ENCODE measurements around the gene RIMKLA.

RIMKLA gene

DNA sequence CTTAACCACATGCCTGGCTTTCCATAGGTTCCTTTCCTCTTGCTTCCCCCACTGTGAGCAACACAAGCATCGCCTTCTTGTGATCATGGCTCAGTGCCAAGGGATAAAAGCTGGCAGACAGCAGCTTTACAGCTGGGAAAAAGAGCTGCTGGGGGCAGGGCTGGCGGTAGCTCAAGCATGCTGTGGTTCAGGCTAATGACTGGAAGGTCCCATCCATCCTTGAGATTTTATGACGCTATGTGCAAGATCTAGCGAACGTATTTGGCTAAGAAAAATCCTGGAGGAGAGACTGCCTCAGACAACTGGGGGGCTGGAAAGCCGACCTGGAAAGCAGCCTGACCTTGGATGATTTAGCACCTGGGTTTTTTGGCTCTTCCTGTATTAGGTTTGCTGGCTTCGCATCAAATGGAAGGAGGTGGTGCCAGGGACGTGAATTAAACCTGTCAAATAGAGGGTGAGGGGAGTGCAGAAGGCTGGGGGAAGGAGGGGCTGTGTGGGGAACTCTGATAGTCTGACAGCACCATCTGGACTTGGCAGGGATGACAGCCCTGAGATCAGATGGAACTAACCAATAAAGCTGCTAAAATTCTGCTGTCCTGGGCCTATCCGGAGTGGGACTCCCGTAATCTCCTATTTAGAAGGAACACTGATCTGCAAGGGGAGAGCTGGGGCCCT, 40.5 kb downstream of the RIMKLA start:
- TF ChIP-seq PAX5 (IDR thresholded peaks at IDR 0.05; ENCODE audit: insufficient read depth, low read length, severe bottlenecking) = no peak
- TF ChIP-seq TAF1 (IDR thresholded peaks at IDR 0.05; ENCODE audit: low read depth, low read length) = no peak
- TF ChIP-seq SPI1 (IDR thresholded peaks at IDR 0.05; ENCODE audit: low read depth, low read length) = no peak
- TF ChIP-seq POLR2A (IDR thresholded peaks at IDR 0.05; ENCODE audit: low read depth, low read length) = no peak
- TF ChIP-seq POU2F2 (IDR thresholded peaks at IDR 0.05; ENCODE audit: low read depth, low read length) = no peak
- no peak for TF ChIP-seq POLR2AphosphoS5 (IDR thresholded peaks at IDR 0.05; ENCODE audit: low read depth, low read length)
- DNase-seq (ENCODE audit: insufficient read length, low spot score) (no peak), FAIRE-seq (no peak)

DNA sequence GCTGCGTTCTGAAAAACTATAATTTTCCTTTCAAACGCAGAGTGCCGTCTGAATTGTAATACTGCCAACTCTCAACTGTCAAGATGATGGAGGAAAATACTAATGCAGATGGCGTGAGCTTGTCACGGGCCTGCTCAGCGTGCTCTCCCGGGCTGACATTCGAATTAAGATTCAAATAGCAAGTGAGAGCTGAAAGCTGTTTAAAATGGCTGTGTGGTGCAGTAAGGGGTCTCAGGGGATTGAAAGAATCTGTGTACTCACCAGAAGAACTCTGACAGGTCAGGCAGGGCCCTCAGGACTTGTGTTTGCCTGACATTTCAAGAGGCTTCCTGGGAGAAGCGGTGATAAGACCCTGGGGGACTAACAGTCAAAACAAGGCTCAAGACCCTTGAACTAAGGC, 42.1 kb downstream of the RIMKLA start:
- no peak for TF ChIP-seq PAX5 (IDR thresholded peaks at IDR 0.05; ENCODE audit: insufficient read depth, low read length, severe bottlenecking)
- TF ChIP-seq TAF1 (IDR thresholded peaks at IDR 0.05; ENCODE audit: low read depth, low read length) = no peak
- TF ChIP-seq POLR2A (IDR thresholded peaks at IDR 0.05; ENCODE audit: low read depth, low read length) = no peak
- TF ChIP-seq POLR2AphosphoS5 (IDR thresholded peaks at IDR 0.05; ENCODE audit: low read depth, low read length) = no peak
- no peak for TF ChIP-seq POU2F2 (IDR thresholded peaks at IDR 0.05; ENCODE audit: low read depth, low read length)
- no peak for TF ChIP-seq SPI1 (IDR thresholded peaks at IDR 0.05; ENCODE audit: low read depth, low read length)
- DNase-seq (ENCODE audit: insufficient read length, low spot score) (no peak), FAIRE-seq (no peak)

DNA sequence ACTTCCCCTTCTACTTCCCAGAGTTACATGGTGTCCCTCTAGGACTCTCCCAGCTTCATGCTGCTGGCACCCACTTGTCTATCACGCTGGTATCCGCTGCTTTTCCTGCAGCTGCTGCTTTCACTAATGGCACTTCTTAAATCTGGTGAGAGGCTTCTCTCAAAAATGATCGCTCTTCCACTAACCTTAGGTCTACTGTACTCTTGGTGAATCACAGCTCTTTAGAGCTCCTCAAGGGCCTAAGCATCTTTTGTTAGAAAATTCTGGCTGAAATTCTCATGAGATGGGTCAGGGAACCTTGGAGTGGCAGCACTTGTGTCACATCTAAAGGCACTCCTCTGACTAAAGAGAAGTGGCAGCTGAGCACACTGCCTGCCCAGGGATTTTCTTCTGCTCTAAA, 43.1 kb downstream of the RIMKLA start:
- DNase-seq (ENCODE audit: insufficient read length, low spot score) (no peak), FAIRE-seq (no peak)
- no peak for TF ChIP-seq POLR2AphosphoS5 (IDR thresholded peaks at IDR 0.05; ENCODE audit: low read depth, low read length)
- TF ChIP-seq POLR2A (IDR thresholded peaks at IDR 0.05; ENCODE audit: low read depth, low read length) = no peak
- no peak for TF ChIP-seq PAX5 (IDR thresholded peaks at IDR 0.05; ENCODE audit: insufficient read depth, low read length, severe bottlenecking)
- TF ChIP-seq SPI1 (IDR thresholded peaks at IDR 0.05; ENCODE audit: low read depth, low read length) = no peak
- TF ChIP-seq POU2F2 (IDR thresholded peaks at IDR 0.05; ENCODE audit: low read depth, low read length) = no peak
- no peak for TF ChIP-seq TAF1 (IDR thresholded peaks at IDR 0.05; ENCODE audit: low read depth, low read length)

DNA sequence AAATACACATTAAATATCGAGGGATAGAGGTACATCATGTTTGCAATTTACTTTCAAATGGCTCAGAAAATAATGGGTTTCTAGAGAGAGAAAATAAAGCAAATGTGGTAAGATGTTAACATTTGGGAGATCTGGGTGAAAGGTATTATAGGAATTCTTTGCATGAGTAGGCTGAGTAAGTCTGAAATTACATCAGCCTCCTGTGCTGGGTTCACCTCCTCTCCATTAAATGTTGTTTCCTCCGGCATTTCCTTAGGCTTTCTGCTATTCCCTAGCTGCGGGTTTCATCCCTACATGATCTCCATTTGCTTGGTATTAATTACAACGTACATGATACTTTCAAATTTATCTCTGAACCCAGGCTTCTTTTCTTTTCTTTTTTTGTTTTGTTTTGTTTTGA, 43.6 kb downstream of the RIMKLA start:
- DNase-seq (ENCODE audit: insufficient read length, low spot score) = no peak
- no peak for FAIRE-seq
- no peak for TF ChIP-seq POU2F2 (IDR thresholded peaks at IDR 0.05; ENCODE audit: low read depth, low read length)
- no peak for TF ChIP-seq POLR2A (IDR thresholded peaks at IDR 0.05; ENCODE audit: low read depth, low read length)
- no peak for TF ChIP-seq TAF1 (IDR thresholded peaks at IDR 0.05; ENCODE audit: low read depth, low read length)
- TF ChIP-seq PAX5 (IDR thresholded peaks at IDR 0.05; ENCODE audit: insufficient read depth, low read length, severe bottlenecking) = no peak

GRCh38 chr1:42427240-42427639, 46.6 kb downstream of the RIMKLA start:
- FAIRE-seq (no peak), DNase-seq (ENCODE audit: insufficient read length, low spot score) (no peak)
- TF ChIP-seq POLR2A (IDR thresholded peaks at IDR 0.05; ENCODE audit: low read depth, low read length) (no peak), PAX5 (IDR thresholded peaks at IDR 0.05; ENCODE audit: insufficient read depth, low read length, severe bottlenecking) (no peak), TAF1 (IDR thresholded peaks at IDR 0.05; ENCODE audit: low read depth, low read length) (no peak)

DNA sequence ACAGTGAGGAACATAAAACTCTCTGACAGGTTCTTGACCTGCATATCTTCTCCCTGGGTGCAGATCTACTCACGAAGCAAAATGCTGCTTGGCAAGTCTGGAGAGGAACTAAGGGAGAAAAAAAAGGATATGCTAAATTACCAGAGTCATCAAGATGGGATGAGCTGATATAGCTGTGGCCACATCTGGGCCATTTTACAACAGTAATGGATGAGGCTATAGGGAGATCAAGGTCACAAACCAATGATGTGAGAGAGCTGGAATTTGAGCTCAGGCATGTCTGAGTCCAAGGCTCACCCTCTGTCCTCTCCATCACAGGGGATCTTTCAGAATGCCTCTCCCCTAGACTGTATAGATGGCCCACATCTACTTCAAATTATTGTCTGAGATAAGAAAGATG, 49.0 kb downstream of the RIMKLA start:
- no peak for TF ChIP-seq SPI1 (IDR thresholded peaks at IDR 0.05; ENCODE audit: low read depth, low read length)
- no peak for TF ChIP-seq TAF1 (IDR thresholded peaks at IDR 0.05; ENCODE audit: low read depth, low read length)
- no peak for TF ChIP-seq POU2F2 (IDR thresholded peaks at IDR 0.05; ENCODE audit: low read depth, low read length)
- TF ChIP-seq PAX5 (IDR thresholded peaks at IDR 0.05; ENCODE audit: insufficient read depth, low read length, severe bottlenecking) = no peak
- no peak for TF ChIP-seq POLR2AphosphoS5 (IDR thresholded peaks at IDR 0.05; ENCODE audit: low read depth, low read length)
- TF ChIP-seq POLR2A (IDR thresholded peaks at IDR 0.05; ENCODE audit: low read depth, low read length) = no peak
- FAIRE-seq (no peak), DNase-seq (ENCODE audit: insufficient read length, low spot score) (no peak)

GRCh38 chr1:42430286-42431135, 49.9 kb downstream of the RIMKLA start:
- no peak for FAIRE-seq
- no peak for DNase-seq (ENCODE audit: insufficient read length, low spot score)
- TF ChIP-seq SPI1 (IDR thresholded peaks at IDR 0.05; ENCODE audit: low read depth, low read length) (no peak), POU2F2 (IDR thresholded peaks at IDR 0.05; ENCODE audit: low read depth, low read length) (no peak), POLR2A (IDR thresholded peaks at IDR 0.05; ENCODE audit: low read depth, low read length) (no peak), TAF1 (IDR thresholded peaks at IDR 0.05; ENCODE audit: low read depth, low read length) (no peak), PAX5 (IDR thresholded peaks at IDR 0.05; ENCODE audit: insufficient read depth, low read length, severe bottlenecking) (no peak), POLR2AphosphoS5 (IDR thresholded peaks at IDR 0.05; ENCODE audit: low read depth, low read length) (no peak)

- no peak for TF ChIP-seq POLR2A (IDR thresholded peaks at IDR 0.05; ENCODE audit: low read depth, low read length)
- FAIRE-seq (no peak), DNase-seq (ENCODE audit: insufficient read length, low spot score) (no peak)
Observed at GRCh38 chr1:42431514-42431913, 50.9 kb downstream of the RIMKLA start.

- TF ChIP-seq SPI1 (IDR thresholded peaks at IDR 0.05; ENCODE audit: low read depth, low read length) = no peak
- no peak for TF ChIP-seq POLR2A (IDR thresholded peaks at IDR 0.05; ENCODE audit: low read depth, low read length)
- no peak for TF ChIP-seq TAF1 (IDR thresholded peaks at IDR 0.05; ENCODE audit: low read depth, low read length)
- no peak for TF ChIP-seq POU2F2 (IDR thresholded peaks at IDR 0.05; ENCODE audit: low read depth, low read length)
- no peak for TF ChIP-seq POLR2AphosphoS5 (IDR thresholded peaks at IDR 0.05; ENCODE audit: low read depth, low read length)
- TF ChIP-seq PAX5 (IDR thresholded peaks at IDR 0.05; ENCODE audit: insufficient read depth, low read length, severe bottlenecking) = no peak
- FAIRE-seq (no peak), DNase-seq (ENCODE audit: insufficient read length, low spot score) (no peak)
Observed at GRCh38 chr1:42432714-42433113, 52.1 kb downstream of the RIMKLA start.

DNA sequence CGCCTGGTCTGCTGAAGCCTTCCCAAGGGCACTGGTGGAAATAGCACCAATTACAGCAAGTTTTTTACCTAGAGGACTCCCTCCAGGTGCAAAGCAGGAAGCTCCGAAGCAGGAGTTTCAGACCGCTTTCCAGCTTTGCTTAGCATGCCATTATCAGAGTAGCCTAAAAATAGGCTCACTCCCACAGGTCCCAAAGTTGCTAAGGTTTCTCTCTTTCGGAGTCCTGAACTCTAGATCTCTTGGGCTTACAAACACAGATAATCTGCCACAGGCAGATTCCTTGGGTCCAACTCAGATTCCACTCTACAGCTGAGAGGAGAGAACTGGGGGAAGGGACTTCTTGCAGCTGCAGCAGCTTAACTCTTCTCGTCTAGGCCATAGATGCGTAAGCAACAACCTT, 52.8 kb downstream of the RIMKLA start:
- no peak for DNase-seq (ENCODE audit: insufficient read length, low spot score)
- TF ChIP-seq POLR2AphosphoS5 (IDR thresholded peaks at IDR 0.05; ENCODE audit: low read depth, low read length) (no peak), POU2F2 (IDR thresholded peaks at IDR 0.05; ENCODE audit: low read depth, low read length) (no peak), PAX5 (IDR thresholded peaks at IDR 0.05; ENCODE audit: insufficient read depth, low read length, severe bottlenecking) (no peak), SPI1 (IDR thresholded peaks at IDR 0.05; ENCODE audit: low read depth, low read length) (no peak), TAF1 (IDR thresholded peaks at IDR 0.05; ENCODE audit: low read depth, low read length) (no peak), POLR2A (IDR thresholded peaks at IDR 0.05; ENCODE audit: low read depth, low read length) (no peak)
- FAIRE-seq = no peak
